ENCODE results near the gene GPR42. TPM values are rescaled to one million over a fixed set of nuclear protein-coding genes. Genes with fewer than 3 reads are reported as not detected.

Gene GPR42
- not detected for total RNA-seq
- long read RNA-seq = 0 reads

- TF ChIP-seq CTCF (IDR thresholded peaks at IDR 0.05) (no peak), POLR2A (IDR thresholded peaks at IDR 0.05) (no peak)
- no peak for ATAC-seq
Measured at GRCh38 chr19:35370722-35371121, at the start of gene GPR42. Gene GPR42, plus strand, starts transcription at chr19:35371068. Its CDS starts 292 bp downstream, at chr19:35371360.

GRCh38 chr19:35321291-35321690 lies 49.6 kb upstream of the GPR42 start:
- Histone ChIP-seq H3K9me3 (no peaks in the 10 kb centered on the region), H3K27ac (no peak overlapping the region), H3K4me1 (no peaks in the 10 kb centered on the region), H3K27me3 (no peaks in the 10 kb centered on the region), H3K36me3 (no peaks in the 10 kb centered on the region), H3K4me3 (no peak overlapping the region)
- TF ChIP-seq POLR2A (IDR thresholded peaks at IDR 0.05) = no peak
- no peak for TF ChIP-seq CTCF (IDR thresholded peaks at IDR 0.05)
- WGBS (ENCODE audit: insufficient coverage, low coverage, low lambda C conversion rate, missing lambda C conversion rate) = 75% methylated on average over 2 of the region's 2 CpGs
- no peak for DNase-seq
- ATAC-seq = no peak
- intact Hi-C loops (cut with DNase I) = no loop called here

More at GRCh38 chr19:35370722-35371121, at the start of gene GPR42:
- Histone ChIP-seq H3K27me3 (no peaks in the 10 kb centered on the region), H3K36me3 (no peaks in the 10 kb centered on the region), H3K4me1 (no peaks in the 10 kb centered on the region), H3K9me3 (no peaks in the 10 kb centered on the region), H3K27ac (no peak within 1 kb of the TSS), H3K4me3 (no peak within 1 kb of the TSS)
- 75% methylated on average over 2 of the region's 8 CpGs for WGBS (ENCODE audit: insufficient coverage, low coverage, low lambda C conversion rate, missing lambda C conversion rate)
- intact Hi-C loops (cut with DNase I) = no loop called here
- DNase-seq = no peak

- Histone ChIP-seq H3K4me1 (no peaks in the 10 kb centered on the region), H3K36me3 (no peaks in the 10 kb centered on the region), H3K27ac (no peak overlapping the region), H3K9me3 (no peaks in the 10 kb centered on the region), H3K4me3 (no peak overlapping the region), H3K27me3 (no peaks in the 10 kb centered on the region)
- intact Hi-C loops (cut with DNase I) = no loop called here
- ATAC-seq (no peak), DNase-seq (no peak)
- 69% methylated on average over 8 of the region's 9 CpGs for WGBS (ENCODE audit: insufficient coverage, low coverage, low lambda C conversion rate, missing lambda C conversion rate)
- no peak for TF ChIP-seq POLR2A (IDR thresholded peaks at IDR 0.05)
- no peak for TF ChIP-seq CTCF (IDR thresholded peaks at IDR 0.05)
Measured at GRCh38 chr19:35322014-35322413, 48.9 kb upstream of the GPR42 start.

GRCh38 chr19:35327642-35328041 lies 43.2 kb upstream of the GPR42 start:
- no peaks in the 10 kb centered on the region for H3K36me3 ChIP-seq
- H3K27ac ChIP-seq = no peak overlapping the region
- ATAC-seq (peak in 3 of 4 donors; percentile 31 to 49 (median 43)), DNase-seq (no peak)
- 65% methylated on average over 4 of the region's 4 CpGs for WGBS (ENCODE audit: insufficient coverage, low coverage, low lambda C conversion rate, missing lambda C conversion rate)
- TF ChIP-seq CTCF (IDR thresholded peaks at IDR 0.05) (peak in 3 of 4 donors; percentile 10 to 18 (median 17)), POLR2A (IDR thresholded peaks at IDR 0.05) (no peak)
- intact Hi-C loops (cut with DNase I) = no loop called here
- no peaks in the 10 kb centered on the region for H3K9me3 ChIP-seq
- H3K4me3 ChIP-seq = no peak overlapping the region
- no peaks in the 10 kb centered on the region for H3K4me1 ChIP-seq
- H3K27me3 ChIP-seq = no peaks in the 10 kb centered on the region

GRCh38 chr19:35328851-35329285 lies 42.0 kb upstream of the GPR42 start, which contains the start of gene CD22:
Gene CD22, plus strand, starts transcription at chr19:35329187. Its CDS starts 2,854 bp downstream, at chr19:35332041.
- peak in 1 of 4 donors; percentile 25 for ATAC-seq
- no peak within 1 kb of the TSS for H3K27ac ChIP-seq

More at GRCh38 chr19:35328851-35329285, 42.0 kb upstream of the GPR42 start, which contains the start of gene CD22:
- no peak within 1 kb of the TSS for H3K4me3 ChIP-seq
- intact Hi-C loops (cut with DNase I) = no loop called here
- no peaks in the 10 kb centered on the region for H3K4me1 ChIP-seq
- no peaks in the 10 kb centered on the region for H3K36me3 ChIP-seq
- no peaks in the 10 kb centered on the region for H3K27me3 ChIP-seq
- no peak for TF ChIP-seq CTCF (IDR thresholded peaks at IDR 0.05)
- TF ChIP-seq POLR2A (IDR thresholded peaks at IDR 0.05) = no peak
- DNase-seq = no peak
- no peaks in the 10 kb centered on the region for H3K9me3 ChIP-seq
- 73% methylated on average over 9 of the region's 12 CpGs for WGBS (ENCODE audit: insufficient coverage, low coverage, low lambda C conversion rate, missing lambda C conversion rate)
